PFSK-1 (cell line): ENCODE results near the gene GAGE12J.

Experiments used
- POLR2AphosphoS5 ChIP-seq: IDR thresholded peaks from 2 replicates; pipeline ENCODE4 v1.6.1; 2012; ENCODE audit warnings: low read depth, mild to moderate bottlenecking, control low read depth, low read length, moderate library complexity
- SIN3A ChIP-seq: IDR thresholded peaks from 2 replicates; pipeline ENCODE4 v1.6.1; 2012; ENCODE audit warnings: mild to moderate bottlenecking, low read length, moderate library complexity, borderline replicate concordance; ENCODE audit not compliant: insufficient read depth
- TF ChIP-seq, protein P1 (sequence below), 2 experiments: IDR thresholded peaks; 2 replicates each; pipeline versions ENCODE4 v1.6.1 to v1.8.0; 2011 to 2012; ENCODE audit warnings: low read depth in 2 of 2, low read length in 2 of 2, control low read depth in 1 of 2, inconsistent platforms in 1 of 2, mild to moderate bottlenecking in 1 of 2, moderate library complexity in 1 of 2; ENCODE audit not compliant: insufficient read depth in 1 of 2

DNA sequence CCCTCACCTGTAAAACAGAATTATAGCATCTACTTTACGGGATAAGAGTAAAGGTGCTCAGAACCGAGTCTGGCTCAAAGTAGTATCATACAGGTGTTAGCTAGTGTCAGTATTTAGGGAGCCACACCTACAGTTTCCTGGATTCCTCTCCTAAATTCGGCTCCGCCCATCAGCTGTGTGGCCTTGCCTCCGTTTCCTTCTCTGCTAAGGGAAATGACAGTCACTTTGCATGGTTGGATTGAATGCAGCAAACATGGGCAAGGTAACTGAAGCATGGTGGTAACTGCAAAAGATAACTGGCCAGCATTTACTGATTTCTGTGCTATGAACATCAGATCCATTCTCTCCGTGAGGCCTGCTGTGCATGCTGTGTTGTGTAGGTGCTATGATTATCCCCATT lies 49.4 kb upstream of the GAGE12J start:
- TF ChIP-seq, protein P1, sequence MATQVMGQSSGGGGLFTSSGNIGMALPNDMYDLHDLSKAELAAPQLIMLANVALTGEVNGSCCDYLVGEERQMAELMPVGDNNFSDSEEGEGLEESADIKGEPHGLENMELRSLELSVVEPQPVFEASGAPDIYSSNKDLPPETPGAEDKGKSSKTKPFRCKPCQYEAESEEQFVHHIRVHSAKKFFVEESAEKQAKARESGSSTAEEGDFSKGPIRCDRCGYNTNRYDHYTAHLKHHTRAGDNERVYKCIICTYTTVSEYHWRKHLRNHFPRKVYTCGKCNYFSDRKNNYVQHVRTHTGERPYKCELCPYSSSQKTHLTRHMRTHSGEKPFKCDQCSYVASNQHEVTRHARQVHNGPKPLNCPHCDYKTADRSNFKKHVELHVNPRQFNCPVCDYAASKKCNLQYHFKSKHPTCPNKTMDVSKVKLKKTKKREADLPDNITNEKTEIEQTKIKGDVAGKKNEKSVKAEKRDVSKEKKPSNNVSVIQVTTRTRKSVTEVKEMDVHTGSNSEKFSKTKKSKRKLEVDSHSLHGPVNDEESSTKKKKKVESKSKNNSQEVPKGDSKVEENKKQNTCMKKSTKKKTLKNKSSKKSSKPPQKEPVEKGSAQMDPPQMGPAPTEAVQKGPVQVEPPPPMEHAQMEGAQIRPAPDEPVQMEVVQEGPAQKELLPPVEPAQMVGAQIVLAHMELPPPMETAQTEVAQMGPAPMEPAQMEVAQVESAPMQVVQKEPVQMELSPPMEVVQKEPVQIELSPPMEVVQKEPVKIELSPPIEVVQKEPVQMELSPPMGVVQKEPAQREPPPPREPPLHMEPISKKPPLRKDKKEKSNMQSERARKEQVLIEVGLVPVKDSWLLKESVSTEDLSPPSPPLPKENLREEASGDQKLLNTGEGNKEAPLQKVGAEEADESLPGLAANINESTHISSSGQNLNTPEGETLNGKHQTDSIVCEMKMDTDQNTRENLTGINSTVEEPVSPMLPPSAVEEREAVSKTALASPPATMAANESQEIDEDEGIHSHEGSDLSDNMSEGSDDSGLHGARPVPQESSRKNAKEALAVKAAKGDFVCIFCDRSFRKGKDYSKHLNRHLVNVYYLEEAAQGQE (IDR thresholded peaks at IDR 0.05; ENCODE audit: insufficient read depth in 1 of 2, low read depth in 2 of 2, low read length in 2 of 2): no peak
- TF ChIP-seq SIN3A: no peak
- no peak for TF ChIP-seq POLR2AphosphoS5
